HFF-Myc (cell line): ENCODE measurements around the gene TRAF5.

ENCODE experiments used
- DNase-seq: peaks from one replicate; pipeline ENCODE4 v3.0.0-alpha.2; 2011; ENCODE audit warnings: low read depth; ENCODE audit errors: extremely low read depth
- H3K4me3 ChIP-seq: replicated peaks from 2 replicates; pipeline ENCODE4 v1.5.1; 2011; ENCODE audit warnings: low read depth, mild to moderate bottlenecking, control low read depth, low read length
- TF ChIP-seq, protein P1 (sequence below): IDR thresholded peaks from 2 replicates; pipeline ENCODE4 v1.5.1; 2012; ENCODE audit warnings: mild to moderate bottlenecking, low read depth, low read length, control low read depth; ENCODE audit errors: missing control alignments

The TRAF5 gene

DNA sequence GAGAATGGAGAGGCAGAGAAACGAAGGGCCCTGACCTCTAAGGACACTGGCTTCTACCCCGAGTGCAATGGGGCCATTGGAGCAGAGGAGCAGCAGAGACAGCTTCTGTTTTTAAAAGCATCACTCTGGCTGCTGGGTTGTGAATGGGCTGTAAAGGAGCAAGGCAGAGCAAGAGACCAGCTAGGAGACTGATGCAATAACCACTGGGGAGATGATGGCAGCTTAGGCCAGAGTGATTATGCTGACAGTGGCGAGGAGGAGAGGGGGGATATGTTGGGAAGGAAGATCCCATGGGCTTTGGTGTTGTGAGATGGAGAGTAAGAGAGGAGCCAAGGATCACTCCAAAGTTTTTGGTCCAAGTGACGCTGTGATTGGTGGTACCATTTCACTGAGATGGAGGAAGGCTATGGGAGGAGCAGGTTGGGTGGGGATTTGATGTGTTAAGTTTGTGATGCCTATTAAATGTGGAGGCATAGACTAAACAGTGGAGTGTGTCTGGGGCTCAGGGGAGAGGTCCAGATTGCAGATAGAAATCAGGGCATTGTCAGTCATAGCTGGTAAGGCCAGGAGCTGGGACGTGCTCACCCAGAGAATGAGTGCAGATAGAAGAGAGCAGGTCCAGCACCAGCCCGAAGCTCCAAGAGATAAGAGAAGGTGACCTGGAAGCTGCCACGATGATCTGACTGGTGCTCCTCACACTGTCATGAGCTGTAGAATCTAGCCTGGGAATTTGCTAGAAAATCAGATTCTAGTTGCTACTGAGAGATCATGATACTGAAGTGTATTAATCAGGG, 11.0 kb downstream of the TRAF5 start:
- TF ChIP-seq, protein P1, sequence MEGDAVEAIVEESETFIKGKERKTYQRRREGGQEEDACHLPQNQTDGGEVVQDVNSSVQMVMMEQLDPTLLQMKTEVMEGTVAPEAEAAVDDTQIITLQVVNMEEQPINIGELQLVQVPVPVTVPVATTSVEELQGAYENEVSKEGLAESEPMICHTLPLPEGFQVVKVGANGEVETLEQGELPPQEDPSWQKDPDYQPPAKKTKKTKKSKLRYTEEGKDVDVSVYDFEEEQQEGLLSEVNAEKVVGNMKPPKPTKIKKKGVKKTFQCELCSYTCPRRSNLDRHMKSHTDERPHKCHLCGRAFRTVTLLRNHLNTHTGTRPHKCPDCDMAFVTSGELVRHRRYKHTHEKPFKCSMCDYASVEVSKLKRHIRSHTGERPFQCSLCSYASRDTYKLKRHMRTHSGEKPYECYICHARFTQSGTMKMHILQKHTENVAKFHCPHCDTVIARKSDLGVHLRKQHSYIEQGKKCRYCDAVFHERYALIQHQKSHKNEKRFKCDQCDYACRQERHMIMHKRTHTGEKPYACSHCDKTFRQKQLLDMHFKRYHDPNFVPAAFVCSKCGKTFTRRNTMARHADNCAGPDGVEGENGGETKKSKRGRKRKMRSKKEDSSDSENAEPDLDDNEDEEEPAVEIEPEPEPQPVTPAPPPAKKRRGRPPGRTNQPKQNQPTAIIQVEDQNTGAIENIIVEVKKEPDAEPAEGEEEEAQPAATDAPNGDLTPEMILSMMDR: no peak
- no peak for DNase-seq
- no peak overlapping the region for H3K4me3 ChIP-seq

DNA sequence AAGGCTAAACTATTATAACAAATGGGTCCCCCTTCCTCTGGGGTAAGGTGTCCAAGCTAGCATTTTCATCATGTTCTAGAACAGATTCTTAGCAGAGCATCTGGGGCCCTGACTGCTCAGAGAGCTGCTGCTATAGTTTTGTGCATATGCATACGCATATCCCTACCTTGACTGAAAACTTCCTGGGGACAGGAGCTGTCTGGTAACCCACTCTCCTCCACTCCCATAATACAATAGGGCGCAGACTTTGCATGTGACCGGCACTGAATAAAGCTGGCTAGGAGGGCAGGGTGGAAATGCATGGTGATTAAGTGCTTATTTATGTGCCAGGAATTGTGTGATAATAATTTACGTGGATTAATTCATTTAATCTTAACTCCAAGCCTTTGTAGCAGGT, 11.6 kb downstream of the TRAF5 start:
- TF ChIP-seq, protein P1: no peak
- H3K4me3 ChIP-seq: no peak overlapping the region
- DNase-seq: no peak

DNA sequence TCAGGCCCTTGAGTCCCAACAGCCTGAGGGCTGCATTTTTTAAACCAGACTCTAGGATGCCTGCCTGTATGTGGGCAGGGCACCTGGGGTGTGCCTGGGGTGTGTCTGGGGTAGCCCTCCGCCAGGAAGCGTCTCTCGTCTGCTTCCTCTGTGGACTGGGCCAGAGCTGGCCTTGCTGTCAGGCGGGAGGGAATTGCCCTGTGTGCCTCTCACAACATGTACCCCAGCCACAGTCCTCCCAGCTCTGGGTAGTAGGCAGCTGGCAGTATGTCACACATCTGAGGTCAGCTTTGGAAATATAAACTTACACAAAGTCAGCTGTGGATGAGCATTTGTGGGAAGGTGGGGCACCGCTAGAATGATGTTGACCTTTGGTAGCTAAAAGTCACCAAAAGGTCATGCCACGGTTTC, 13.0 kb downstream of the TRAF5 start:
- TF ChIP-seq, protein P1: no peak
- H3K4me3 ChIP-seq: no peak overlapping the region
- DNase-seq: no peak

DNA sequence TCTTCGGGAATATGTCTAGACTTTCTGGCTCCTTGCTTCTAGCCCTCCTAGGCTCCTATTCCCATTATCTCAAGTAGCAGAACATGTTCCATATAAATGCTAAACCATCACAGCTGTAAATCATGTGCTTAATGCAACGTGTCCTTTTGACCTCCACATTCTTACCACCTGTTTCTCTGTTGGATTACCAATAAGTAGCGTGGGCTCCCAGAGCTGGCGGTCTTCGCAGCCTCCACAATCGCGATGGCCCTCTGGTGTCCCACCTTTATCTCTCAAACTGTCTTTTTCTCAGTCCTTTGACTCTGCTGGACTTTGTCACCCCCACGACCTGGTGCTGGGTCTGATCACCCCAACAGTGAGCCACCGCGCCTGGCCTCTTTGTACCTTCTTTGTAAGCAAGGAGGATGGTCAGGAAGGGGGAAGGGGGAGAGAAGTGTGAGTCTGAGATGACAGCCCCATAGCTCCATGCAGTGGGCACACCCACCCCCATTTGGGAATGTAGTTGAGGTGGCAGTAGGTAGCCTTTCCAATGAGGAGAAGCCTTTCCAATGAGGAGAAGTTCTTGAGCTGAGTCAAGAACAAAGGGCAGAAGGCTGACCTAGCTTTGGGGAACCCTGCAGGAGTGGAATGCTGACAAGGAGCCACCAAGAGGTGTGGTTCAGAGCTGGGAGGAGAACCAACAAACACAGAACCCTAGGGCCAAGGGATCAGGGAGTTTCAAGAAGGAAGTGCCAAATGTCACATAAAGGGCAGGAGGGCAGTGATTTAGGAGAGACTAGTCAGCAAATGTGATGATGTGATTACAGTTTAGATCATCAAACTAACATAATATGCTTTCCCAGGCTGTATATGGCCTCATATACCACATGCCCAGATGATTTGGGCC, 14.2 kb downstream of the TRAF5 start:
- H3K4me3 ChIP-seq: no peak overlapping the region
- TF ChIP-seq, protein P1: no peak

DNA sequence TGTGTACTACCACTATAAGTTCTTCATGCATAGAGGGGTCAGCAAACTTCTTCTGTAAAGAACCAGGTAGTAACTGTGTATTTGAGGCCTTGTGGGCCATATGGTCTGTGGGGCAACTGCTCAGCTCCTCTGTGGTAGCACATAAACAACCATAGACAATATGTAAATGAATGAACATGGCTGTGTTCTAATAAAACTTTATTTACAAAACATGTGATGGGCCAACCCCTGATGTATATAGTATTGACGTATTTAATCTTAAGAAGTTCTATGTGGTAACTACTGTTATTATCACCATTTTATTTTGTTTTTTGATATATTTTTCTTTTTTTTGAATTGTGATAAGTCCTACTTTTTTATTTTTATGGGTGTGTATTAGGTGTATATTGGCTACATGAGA, 15.4 kb downstream of the TRAF5 start:
- no peak for DNase-seq
- TF ChIP-seq, protein P1: no peak
- no peak overlapping the region for H3K4me3 ChIP-seq

More for the DNA sequence above, 14.2 kb downstream of the TRAF5 start:
- no peak for DNase-seq

DNA sequence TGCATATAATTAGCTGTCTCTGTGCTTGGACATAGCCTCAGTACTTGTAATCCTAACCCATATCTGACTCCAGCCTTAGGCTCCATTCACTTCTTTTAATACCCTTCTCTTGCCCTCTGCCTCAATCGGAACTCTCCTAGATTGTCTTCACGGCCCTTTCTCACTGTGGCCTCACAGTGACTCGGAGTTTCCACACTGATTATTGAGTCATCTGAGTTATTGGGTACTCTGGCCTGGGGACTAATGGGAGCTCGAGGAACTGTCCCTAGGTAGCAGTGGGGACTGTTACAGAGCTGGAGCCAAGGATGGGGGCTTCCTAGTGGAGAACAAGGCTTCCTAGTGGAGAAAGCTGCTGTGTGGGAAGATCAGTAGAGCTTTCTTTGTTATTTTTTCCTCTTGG, 17.0 kb downstream of the TRAF5 start:
- no peak for DNase-seq
- TF ChIP-seq, protein P1: no peak
- H3K4me3 ChIP-seq: no peak overlapping the region
